ENCODE data around the gene SPRR4. TPM values are rescaled to one million over a fixed set of nuclear protein-coding genes. Genes with fewer than 3 reads are reported as not detected.

The SPRR4 gene
- total and polyA plus RNA-seq, 2 donors (not counting 1 experiment from before 2014, with no cell fraction given), result not detected

- ChIA-PET POLR2A (no interaction called here), CTCF (no interaction called here)
- ATAC-seq (ENCODE audit: low read depth) (no peak), DNase-seq (no peak)
- no peaks in the 10 kb centered on the region for H3K9me3 ChIP-seq (ENCODE audit: control extremely low read depth in 1 of 3, control insufficient read depth in 2 of 3, insufficient read depth in 1 of 3, low read length in 2 of 3)
- Mint-ChIP-seq H3K27me3 (peaks cover 8% of the 10 kb centered on the region), H3K4me3 (no peak overlapping the region), H3K4me1 (no peaks in the 10 kb centered on the region), H3K9me3 (ENCODE audit: insufficient read depth) (no peaks in the 10 kb centered on the region), H3K27ac (no peak overlapping the region)
- H3K9ac ChIP-seq (ENCODE audit: low read length), result no peak overlapping the region
- no peaks in the 10 kb centered on the region for H3K36me3 ChIP-seq (replicated peaks in 1 of 2; ENCODE audit: control extremely low read depth in 1 of 2, control insufficient read depth in 1 of 2, extremely low read depth in 1 of 2, insufficient read depth in 2 of 2, low read length in 1 of 2)
- WGBS (ENCODE audit: insufficient coverage), result 71% methylated on average over 3 of the region's 4 CpGs
- H3K27ac ChIP-seq (ENCODE audit: low read length in 2 of 2), result no peak overlapping the region
- H4K20me1 ChIP-seq (ENCODE audit: control insufficient read depth, insufficient read depth, low read length, poor library complexity, severe bottlenecking), result no peaks in the 10 kb centered on the region
- intact Hi-C loops (cut with micrococcal nuclease), result no loop called here
- H3K4me1 ChIP-seq (ENCODE audit: control insufficient read depth in 2 of 2, insufficient read depth in 2 of 2, low read length in 2 of 2), result no peaks in the 10 kb centered on the region
- no peak overlapping the region for H3K4me2 ChIP-seq (replicated peaks; ENCODE audit: low read depth, low read length, poor library complexity, severe bottlenecking)
- no peaks in the 10 kb centered on the region for H3K79me2 ChIP-seq (ENCODE audit: control insufficient read depth, insufficient read depth, low read length)
- peaks cover 0 to 6% (median 2%) of the 10 kb centered on the region in 4 experiments for H3K27me3 ChIP-seq (replicated peaks in 1 of 4; ENCODE audit: control extremely low read depth in 1 of 4, control insufficient read depth in 3 of 4, insufficient read depth in 4 of 4, low read length in 3 of 4)
- H3K4me3 ChIP-seq (ENCODE audit: control extremely low read depth in 1 of 5, extremely low read depth in 1 of 5, insufficient read depth in 1 of 5, low read depth in 2 of 5, low read length in 4 of 5), result no peak overlapping the region
- no peak overlapping the region for H2AFZ ChIP-seq (ENCODE audit: insufficient read depth, low read depth, low read length, poor library complexity, severe bottlenecking)
- TF ChIP-seq CTCF (IDR thresholded peaks at IDR 0.05) (no peak), EZH2 (IDR thresholded peaks at IDR 0.05; ENCODE audit: borderline replicate concordance, insufficient read depth, low read depth, low read length, poor library complexity, severe bottlenecking) (no peak)
These were observed 38.2 kb upstream of the SPRR4 start for GRCh38 chr1:152932170-152932811.

- Mint-ChIP-seq H3K27ac (no peak overlapping the region), H3K9me3 (ENCODE audit: insufficient read depth) (no peaks in the 10 kb centered on the region), H3K4me3 (no peak overlapping the region), H3K4me1 (no peaks in the 10 kb centered on the region), H3K27me3 (peaks cover 8% of the 10 kb centered on the region)
- Histone ChIP-seq H3K79me2 (ENCODE audit: control insufficient read depth, insufficient read depth, low read length) (no peaks in the 10 kb centered on the region), H3K4me2 (replicated peaks; ENCODE audit: low read depth, low read length, poor library complexity, severe bottlenecking) (no peak overlapping the region), H3K4me1 (ENCODE audit: control insufficient read depth in 2 of 2, insufficient read depth in 2 of 2, low read length in 2 of 2) (no peaks in the 10 kb centered on the region), H4K20me1 (ENCODE audit: control insufficient read depth, insufficient read depth, low read length, poor library complexity, severe bottlenecking) (no peaks in the 10 kb centered on the region), H3K27ac (ENCODE audit: low read length in 2 of 2) (no peak overlapping the region), H3K27me3 (replicated peaks in 1 of 4; ENCODE audit: control extremely low read depth in 1 of 4, control insufficient read depth in 3 of 4, insufficient read depth in 4 of 4, low read length in 3 of 4) (peaks cover 0 to 6% (median 2%) of the 10 kb centered on the region in 4 experiments), H3K9me3 (ENCODE audit: control extremely low read depth in 1 of 3, control insufficient read depth in 2 of 3, insufficient read depth in 1 of 3, low read length in 2 of 3) (no peaks in the 10 kb centered on the region), H3K9ac (ENCODE audit: low read length) (no peak overlapping the region), H3K36me3 (replicated peaks in 1 of 2; ENCODE audit: control extremely low read depth in 1 of 2, control insufficient read depth in 1 of 2, extremely low read depth in 1 of 2, insufficient read depth in 2 of 2, low read length in 1 of 2) (no peaks in the 10 kb centered on the region), H3K4me3 (ENCODE audit: control extremely low read depth in 1 of 5, extremely low read depth in 1 of 5, insufficient read depth in 1 of 5, low read depth in 2 of 5, low read length in 4 of 5) (no peak overlapping the region), H2AFZ (ENCODE audit: insufficient read depth, low read depth, low read length, poor library complexity, severe bottlenecking) (no peak overlapping the region)
- TF ChIP-seq EZH2 (IDR thresholded peaks at IDR 0.05; ENCODE audit: borderline replicate concordance, insufficient read depth, low read depth, low read length, poor library complexity, severe bottlenecking), result no peak
- no peak for TF ChIP-seq CTCF (IDR thresholded peaks at IDR 0.05)
- DNase-seq, result no peak
- intact Hi-C loops (cut with micrococcal nuclease), result no loop called here
- WGBS (ENCODE audit: insufficient coverage), result 94% methylated on average over 2 of the region's 2 CpGs
- ChIA-PET POLR2A (no interaction called here), CTCF (no interaction called here)
- no peak for ATAC-seq (ENCODE audit: low read depth)
These were observed 37.3 kb upstream of the SPRR4 start for GRCh38 chr1:152933196-152933595.

Measured in B cell (primary cell).